GM12801 (cell line): ENCODE results near the gene PRR18.

ENCODE experiments used
- CTCF ChIP-seq: IDR thresholded peaks from one replicate; pipeline ENCODE4 v1.5.1; 2011; ENCODE audit warnings: control low read depth; ENCODE audit not compliant: insufficient read length; ENCODE audit errors: extremely low read depth

PRR18 gene

GRCh38 chr6:166267526-166267925 is 40.7 kb downstream of the PRR18 start:
- no peak for TF ChIP-seq CTCF

GRCh38 chr6:166266336-166266735 is 41.9 kb downstream of the PRR18 start:
- TF ChIP-seq CTCF, result no peak

- TF ChIP-seq CTCF, result no peak
Measured at GRCh38 chr6:166262743-166263515, 45.3 kb downstream of the PRR18 start.

- TF ChIP-seq CTCF, result no peak
Measured at GRCh38 chr6:166259296-166259977, 48.8 kb downstream of the PRR18 start.

- no peak for TF ChIP-seq CTCF
Measured at GRCh38 chr6:166258854-166259276, 49.3 kb downstream of the PRR18 start.

- no peak for TF ChIP-seq CTCF
Measured at GRCh38 chr6:166257911-166258318, 50.3 kb downstream of the PRR18 start.
